NCI-H2107 treated with DMSO at 0.1 percent for 48 hours (cell line): ENCODE results near the gene GLCCI1.
"Not testable (repeated sequence)": the region's sequence is repeated elsewhere in the genome, so short reads cannot be mapped to it uniquely, and the experiment has no call there.

ENCODE experiments used
- DNase-seq: peaks from one replicate; lab custom pipeline; 2025; ENCODE audit not compliant: unreplicated experiment; lab: John Stamatoyannopoulos, UW

The GLCCI1 gene

DNA sequence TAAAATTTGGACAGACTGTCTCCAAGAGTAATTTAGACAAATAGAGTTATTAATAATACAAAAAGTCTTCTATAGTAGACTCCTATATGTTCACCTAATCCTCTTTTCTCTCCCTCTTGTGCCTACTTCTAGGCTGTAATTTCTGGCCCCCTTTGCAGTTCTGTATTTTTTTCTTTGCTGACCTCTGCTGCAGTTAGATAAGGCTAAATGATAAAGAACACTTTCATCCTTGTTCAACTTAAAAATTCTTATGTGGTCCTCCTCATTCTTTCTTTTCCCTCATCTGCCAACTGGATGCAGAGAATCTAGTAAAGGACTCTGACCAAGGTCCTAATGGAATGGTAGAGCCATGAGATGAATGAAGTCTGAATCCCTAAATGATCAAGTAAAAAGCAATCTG, 20.1 kb downstream of the GLCCI1 start:
- DNase-seq = no peak

DNA sequence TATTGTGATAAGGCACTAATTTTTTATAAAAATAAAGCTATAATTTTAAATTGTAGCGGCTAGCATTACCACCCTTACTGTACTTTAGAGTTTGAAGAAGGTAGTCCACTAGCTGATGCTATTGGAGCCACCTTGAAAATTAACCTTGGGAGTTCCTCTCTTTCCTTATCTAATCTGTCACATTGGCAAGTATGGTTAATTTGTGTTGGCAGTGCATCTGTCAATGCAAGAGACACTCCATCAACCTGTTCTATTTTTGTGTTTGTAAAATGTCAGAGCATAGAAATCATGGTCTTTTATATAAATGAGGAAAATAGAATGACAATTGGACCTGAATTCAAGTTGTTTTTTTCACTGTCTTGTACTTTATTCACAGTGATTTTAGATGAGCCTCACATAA, 20.5 kb downstream of the GLCCI1 start:
- DNase-seq = no peak

DNA sequence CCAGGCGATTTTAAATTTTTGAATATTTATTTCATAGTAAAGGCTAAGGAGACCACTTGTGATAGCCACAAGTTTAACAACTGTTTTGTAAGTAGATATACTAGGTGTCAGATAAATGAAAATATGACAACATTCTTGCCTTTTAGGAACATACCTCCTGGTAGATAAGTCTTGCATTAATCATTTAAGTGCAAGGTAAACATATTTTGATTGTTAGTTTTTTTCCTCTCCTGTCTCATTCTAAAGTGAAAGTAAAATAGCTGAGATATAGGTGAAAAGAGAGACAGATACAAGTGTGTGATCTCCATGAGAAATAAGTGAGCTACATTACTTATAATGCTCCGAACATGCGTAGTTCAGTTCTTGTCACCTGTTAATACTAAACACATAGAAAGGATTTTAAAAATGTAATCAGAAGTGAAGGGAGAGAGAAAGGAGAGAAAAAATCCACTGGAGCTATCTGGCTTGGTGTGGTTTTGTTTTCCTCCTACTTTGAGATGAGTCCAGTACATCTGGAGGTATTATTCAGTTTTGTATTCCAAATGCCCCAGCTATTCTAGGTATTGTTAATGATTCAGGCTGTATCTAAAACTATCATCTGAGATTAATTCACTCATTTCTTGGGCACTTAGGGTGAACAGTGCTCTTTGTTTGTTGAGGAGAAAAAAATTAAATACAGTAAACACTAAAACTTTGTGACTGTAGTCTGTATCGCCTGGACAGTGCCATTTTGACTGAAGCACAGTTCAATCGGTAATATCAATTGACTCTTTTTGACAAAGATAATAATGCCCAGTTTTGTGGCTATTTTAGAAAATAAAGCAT, 21.2 kb downstream of the GLCCI1 start:
- no peak for DNase-seq

DNA sequence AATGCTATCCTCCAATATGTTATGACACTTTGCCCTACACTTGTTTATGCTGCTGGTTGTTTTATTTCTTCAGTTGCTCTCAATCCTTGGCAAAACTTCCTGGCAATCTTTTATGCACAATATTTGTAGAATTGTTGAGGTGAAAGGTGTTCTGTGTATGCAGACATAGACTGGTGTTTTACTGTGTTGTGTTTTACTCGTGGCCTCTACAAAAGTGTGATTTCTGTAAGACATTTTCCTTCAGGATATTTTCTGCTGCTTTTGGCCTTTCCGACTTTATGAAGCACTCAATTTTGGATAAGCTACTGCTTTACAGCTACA, 21.8 kb downstream of the GLCCI1 start:
- no peak for DNase-seq

DNA sequence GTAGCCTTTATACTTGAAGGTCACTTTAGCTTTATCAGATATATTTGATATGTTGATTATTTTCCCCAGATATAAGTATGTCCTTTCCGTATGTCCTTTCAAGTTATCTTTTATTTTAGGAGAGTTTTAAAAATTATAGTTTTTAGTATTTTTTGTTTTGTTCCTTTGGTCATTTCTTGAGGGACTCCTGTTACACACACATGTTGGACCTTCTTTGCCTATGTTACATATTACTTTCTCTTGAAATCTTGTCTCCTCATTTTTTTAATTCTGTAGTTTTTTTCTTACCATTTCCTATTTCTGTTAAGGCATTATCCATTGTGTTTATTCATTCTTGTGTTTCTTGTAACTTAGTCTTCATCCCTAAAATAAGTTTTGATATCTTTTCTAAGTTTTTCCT, 23.9 kb downstream of the GLCCI1 start:
- DNase-seq = no peak

DNA sequence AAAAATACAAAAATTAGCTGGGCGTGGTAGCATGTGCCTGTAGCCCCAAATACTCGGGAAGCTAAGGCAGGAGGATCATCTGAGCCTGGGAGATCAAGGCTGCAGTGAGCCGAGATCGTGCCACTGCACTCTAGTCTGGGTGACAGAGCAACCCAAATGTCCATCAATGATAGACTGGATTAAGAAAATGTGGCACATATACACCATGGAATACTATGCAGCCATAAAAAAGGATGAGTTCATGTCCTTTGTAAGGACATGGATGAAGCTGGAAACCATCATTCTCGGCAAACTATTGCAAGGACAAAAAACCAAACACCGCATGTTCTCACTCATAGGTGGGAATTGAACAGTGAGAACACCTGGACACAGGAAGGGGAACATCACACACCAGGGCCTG, 26.8 kb downstream of the GLCCI1 start:
- DNase-seq = not testable (repeated sequence)

DNA sequence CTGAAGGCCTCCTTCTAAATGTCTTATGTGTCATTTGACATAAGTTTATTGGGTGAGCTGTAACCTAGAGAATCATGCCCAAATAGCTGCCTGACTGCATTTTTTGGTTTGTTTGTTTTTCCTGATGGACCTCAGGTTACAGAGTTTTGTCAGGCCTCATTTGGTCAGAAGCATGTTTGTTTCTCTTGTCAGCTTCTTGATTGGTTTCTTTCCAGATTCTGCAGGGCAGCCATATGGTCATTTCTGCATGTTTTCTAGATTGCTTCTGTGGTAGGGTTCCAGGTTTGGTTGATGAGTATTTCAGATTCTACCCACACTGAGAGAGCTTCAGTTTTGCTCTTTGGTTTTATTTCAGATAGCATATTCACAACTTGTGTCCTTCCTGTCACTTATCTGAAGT, 28.0 kb downstream of the GLCCI1 start:
- peak; percentile 41 for DNase-seq

DNA sequence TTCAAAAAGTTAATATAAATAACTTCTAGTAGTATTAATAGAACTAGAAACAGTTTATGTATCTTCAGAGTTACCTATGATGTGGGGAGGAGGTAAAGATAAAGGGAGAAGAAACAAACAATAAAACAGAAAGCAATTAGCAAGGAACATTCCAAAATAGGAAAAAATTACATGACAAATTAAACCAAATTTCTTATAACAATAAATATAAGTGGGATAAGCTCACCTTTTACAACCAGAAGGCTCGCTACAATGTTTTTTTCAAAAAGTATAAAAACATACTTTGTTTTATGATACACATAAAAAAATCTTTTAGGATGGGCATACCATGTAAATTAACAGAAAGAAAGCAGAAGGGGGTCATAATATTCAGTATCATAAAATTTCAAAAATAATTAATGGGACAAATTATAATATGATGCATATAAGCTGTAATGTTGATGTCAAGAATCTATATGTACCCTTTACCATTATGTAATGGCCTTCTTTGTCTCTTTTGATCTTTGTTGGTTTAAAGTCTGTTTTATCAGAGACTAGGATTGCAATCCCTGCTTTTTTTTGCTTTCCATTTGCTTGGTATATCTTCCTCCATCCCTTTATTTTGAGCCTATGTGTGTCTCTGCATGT, 31.8 kb downstream of the GLCCI1 start:
- DNase-seq = no peak

DNA sequence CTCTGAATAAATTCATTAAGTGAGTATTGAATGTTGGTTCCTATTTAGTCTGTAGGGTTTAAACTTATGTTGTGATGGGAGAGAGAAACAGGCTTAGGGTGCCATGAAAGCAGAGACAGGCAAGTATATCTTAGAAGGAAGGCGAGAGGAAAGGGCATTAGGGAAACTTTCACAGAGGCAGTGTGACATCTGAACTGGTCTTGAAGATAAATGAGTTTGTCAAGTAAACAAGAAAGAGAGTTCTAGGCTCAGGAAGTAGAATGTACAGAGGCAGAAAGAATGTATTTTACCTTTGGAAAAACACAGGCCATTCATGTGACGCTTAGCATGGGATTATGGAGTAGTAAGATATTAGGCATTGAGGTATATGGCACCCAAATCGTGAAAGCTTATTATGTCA, 34.5 kb downstream of the GLCCI1 start:
- DNase-seq = no peak

DNA sequence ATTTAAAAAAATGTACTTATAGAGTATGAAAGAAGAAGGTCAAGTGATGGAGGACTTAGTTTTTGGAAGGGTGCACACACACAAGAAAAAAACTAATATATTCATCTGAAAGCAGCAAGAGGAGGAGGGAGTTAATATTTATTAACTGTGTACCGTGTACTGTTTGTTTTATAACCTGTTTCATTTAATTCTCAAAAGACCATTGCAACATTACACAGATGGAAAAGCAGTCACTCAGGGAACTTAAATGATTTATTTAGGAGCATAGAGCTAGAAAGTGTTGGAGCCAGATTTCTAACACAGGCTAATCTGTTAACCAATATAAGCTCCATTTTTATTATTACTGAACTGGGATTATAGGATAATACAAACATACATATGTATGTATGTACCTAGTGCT, 36.7 kb downstream of the GLCCI1 start:
- DNase-seq = no peak

DNA sequence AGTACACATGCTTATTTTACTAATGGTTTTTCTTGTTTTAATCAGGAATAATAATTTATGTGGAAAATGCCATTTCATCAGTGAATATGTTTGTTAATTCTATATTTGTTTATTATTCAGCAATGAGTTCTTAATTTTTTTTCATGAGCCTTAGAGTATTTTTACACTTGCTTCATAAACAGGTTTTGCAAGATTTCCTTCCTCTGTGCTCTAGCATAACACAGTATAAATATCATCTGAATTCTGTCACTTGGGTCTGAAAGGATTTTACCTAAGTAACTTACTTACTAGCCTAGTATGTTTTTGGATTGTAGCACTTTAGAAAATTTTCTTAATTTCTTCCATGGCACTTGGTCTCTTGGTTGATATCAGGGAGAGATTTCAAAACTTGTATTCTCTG, 45.8 kb downstream of the GLCCI1 start:
- no peak for DNase-seq

DNA sequence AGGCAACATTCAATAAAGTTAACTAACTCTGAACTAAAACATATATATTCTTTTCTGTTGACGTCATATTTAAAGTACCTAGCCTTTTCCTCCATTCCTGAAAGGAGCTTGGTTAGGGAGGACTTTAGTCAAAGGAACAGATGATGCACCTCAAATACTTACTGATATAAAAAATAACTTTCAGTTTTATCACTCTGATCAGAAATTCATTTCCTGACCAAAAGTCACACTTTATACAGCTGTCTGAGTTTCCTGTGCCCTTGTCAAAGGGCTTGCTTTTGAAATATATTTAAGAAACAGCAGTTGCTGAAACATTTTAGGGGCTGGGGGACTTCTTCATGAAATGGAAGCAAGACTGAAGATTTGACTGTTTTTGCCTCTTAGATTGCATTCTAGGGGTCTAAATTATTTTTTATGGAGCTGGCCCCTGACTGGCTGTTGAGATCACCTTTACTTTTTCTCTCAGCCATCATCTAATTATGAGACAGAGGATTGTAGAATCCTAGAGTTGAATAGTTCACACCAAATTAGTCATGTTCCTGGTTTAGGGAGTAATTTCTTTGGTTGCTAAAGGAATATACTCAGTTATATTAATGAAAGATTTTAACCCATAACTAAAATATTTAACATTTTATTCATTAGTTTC, 46.6 kb downstream of the GLCCI1 start:
- no peak for DNase-seq

DNA sequence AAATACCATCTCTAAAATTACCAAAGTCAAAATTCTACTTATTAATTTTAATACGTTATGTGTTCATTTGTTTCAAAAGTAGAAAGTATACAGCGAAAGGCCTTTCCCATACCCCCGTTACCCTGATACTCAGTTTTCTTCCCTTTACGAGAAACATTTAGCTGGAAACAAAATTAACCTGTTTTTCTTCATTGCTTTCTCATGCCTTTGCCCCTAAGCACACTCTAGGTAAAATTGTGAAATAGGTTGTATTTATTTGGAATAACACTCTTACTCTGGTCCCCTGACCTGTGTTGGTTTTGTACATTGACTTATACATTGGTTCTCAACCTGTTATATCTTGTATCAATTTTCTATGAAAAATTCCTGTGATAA, 47.1 kb downstream of the GLCCI1 start:
- DNase-seq = no peak

DNA sequence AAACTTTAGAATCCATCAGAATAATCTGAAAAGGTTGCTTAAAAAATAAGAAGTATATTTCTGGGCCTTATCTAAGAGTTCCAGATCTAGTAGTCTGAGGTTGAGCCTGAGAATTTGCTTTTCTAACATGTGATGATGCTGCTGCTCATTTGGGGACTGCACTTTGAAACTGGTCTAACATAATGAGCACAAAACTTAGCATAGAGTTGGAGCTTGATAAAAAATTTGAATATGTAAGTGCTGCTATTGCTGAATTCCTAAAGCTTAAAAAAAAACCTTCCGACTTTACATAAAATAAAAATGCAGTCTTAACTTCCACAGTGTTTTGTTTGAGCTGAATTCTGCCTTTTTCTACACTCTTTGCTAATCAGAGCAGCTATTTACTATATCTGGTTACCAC, 48.8 kb downstream of the GLCCI1 start:
- no peak for DNase-seq

DNA sequence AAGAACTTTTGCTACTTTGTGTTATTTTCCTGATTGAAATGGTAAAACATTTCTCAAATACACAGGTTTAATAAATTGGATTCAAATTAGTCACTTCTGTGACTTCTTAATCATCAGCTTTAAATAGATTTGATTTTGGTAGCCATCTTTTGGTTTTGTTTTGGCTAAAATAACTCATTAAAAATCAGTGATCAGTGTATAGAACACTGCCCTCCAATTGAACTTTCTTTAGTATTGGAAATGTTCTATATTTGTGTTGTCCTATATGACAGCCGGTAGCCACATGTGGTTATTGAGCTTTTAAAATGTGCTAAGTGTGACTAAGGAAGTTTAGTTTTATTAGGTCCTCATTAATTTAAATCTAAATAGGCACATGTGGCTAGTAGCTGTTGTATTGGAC, 50.4 kb downstream of the GLCCI1 start:
- DNase-seq = no peak

DNA sequence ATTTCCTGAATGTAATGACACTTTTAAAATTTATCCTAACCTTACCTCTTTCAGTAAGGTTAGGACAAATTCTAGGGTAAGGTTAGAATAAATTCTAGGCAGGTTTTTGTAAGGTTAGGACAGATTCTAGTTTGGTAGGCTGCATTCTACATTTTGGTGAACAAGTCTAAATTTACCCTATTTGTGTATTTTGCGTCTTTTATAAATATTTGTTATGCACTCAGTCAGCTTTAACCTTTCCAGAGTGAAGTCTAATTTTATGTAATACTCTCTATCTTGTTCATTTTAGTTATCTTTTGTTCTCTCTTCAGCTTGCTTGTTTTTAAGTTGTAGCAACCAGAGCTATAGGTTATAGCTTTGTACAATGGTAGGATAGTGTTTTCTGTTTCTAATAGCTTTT, 54.0 kb downstream of the GLCCI1 start:
- no peak for DNase-seq

DNA sequence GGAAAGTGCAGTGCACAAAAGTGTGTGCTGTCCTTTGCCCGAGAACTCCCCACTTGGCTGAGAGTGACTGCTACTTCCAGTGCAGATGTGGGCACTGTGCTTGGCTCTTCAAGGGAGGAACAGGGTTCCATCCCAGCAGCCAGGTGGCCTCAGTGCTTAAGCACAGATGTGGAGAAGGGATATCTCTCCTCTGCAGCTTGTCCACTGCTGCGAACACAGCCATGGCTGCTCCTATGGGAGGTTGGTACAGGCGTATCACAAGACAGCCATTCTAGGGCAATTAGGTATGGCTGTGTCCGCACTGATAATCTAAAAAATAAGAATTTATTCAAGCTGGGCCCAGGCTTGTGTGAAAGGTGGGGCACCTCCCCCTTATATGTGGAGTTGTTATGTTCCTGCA, 66.6 kb downstream of the GLCCI1 start:
- no peak for DNase-seq

DNA sequence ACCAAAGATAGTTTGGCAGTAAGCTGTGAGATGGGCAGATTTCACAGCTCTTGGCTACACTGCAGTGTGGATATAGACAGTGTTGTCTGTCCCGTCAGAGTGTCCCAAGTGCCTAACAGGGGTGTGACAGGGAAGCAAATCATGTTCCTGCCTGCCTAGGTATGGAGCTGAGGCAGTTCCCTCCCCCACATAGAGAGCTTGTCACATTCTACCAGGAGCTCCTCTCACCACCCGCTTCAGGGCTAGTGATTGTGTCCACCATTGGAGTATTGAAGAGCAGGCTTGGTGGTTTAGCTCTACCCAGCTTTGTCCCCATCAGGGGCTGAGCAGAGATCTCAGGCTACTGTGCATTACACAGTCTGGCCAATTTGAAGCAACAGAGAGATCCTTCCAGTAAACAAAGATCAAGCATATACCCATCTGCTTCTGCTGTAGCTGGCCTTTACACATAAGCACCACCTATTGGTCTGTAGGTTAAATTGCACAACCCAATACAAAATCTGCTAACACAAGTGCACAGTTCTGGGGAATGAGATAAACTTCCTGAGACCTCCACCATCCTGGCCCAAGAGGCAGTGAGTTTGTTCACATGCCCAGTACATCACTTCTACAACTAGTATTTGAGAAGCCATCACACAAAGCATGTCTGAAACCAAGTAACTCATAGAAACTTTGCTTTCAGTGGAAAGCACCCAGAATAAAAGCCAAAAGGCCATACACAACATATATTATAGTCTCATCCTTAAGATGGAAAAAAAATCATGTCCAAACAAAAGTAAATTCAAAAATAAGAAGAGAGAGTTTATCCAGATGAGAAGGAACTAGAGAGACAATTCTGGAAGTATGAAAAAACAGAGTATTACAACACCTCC, 67.3 kb downstream of the GLCCI1 start:
- peak; percentile 54 for DNase-seq

DNA sequence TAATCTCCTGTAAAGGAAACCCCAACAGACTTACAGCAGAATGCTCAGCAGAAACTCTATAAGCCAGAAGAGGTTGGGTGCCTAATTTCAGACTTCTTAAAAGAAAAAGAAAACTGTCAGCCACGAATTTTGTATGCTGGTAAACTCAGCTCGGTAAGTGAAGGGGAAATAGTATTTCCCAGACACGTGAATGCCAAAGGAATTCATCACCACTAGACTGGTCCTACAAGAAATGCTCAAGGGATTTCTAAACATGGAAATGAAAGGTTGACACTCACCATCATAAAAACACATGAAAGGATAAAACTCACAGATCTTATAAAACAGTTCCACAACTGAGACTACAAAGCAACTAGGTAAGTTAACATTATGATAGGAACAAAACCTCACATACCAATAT, 68.6 kb downstream of the GLCCI1 start:
- DNase-seq = no peak

DNA sequence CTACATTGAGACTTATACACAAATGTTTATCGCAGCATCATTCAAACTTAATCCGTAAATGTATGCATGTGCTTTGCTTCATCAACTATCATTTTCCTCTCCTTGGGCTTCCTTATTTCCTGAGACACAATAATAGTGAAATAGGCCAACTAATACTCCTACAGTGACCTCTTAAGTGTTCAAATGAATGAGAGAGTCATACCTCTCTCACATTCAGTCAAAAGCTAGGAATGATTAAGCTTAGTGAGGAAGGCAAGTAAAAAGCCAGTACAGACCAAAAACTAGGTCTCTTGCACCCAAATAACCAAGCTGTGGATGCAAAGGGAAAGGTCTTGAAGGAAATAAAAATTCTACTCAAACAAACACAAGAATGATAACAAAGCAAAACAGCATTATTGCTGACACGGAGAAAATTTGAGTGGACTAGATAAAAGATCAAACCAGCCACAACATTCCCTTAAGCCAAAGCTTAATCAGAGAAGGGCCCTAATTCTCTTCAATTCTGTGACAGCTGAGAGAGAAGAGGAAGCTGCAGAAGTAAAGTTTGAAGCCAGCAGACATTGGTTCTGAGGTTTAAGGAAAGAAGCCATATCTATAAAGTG, 72.3 kb downstream of the GLCCI1 start:
- no peak for DNase-seq
